Breast epithelium (tissue), 4 donors: Measurements from ENCODE around the gene EIF4G3. TPM values are rescaled to one million over a fixed set of nuclear protein-coding genes. Genes with fewer than 3 reads are reported as not detected.
"Not testable (repeated sequence)": the region's sequence is repeated elsewhere in the genome, so short reads cannot be mapped to it uniquely, and the experiment has no call there.

Experiments
- DNase-seq, 2 donors: peaks; one replicate each; pipeline ENCODE4 v3.0.0-alpha.2; 2019; ENCODE audit warnings: low spot score in 2 of 2
- H3K27ac ChIP-seq, 2 donors: fragments of 200-600 bp; sonication (generic) in 1 of 2; one replicate each; pipeline ENCODE4 v1.5.1; 2016 to 2019; ENCODE audit warnings: mild to moderate bottlenecking in 1 of 2
- H3K27me3 ChIP-seq, 2 donors: fragments of 200-600 bp; sonication (generic) in 1 of 2; one replicate each; pipeline versions ENCODE4 v1.5.1 to v1.6.0; 2017 to 2019; ENCODE audit warnings: control low read depth in 1 of 2, mild to moderate bottlenecking in 1 of 2
- H3K36me3 ChIP-seq: fragments of 200-600 bp; one replicate; pipeline ENCODE4 v1.5.1; 2019
- H3K4me1 ChIP-seq, 2 donors: fragments of 200-600 bp; sonication (generic); one replicate each; pipeline ENCODE4 v1.5.1; 2016 to 2019; ENCODE audit warnings: control low read depth in 1 of 2
- H3K4me3 ChIP-seq, 3 donors: fragments of 200-600 bp; sonication (generic); 1 replicate in 2 of 3; 2 replicates in 1 of 3; pipeline ENCODE4 v1.5.1; 2016 to 2019; ENCODE audit warnings: mild to moderate bottlenecking in 3 of 3, moderate library complexity in 2 of 3
- H3K9me3 ChIP-seq, 2 donors: fragments of 200-600 bp; sonication (generic) in 1 of 2; one replicate each; pipeline ENCODE4 v1.5.1; 2016 to 2019; ENCODE audit warnings: control low read depth in 1 of 2
- POLR2A ChIP-seq: fragments of 450-650 bp; IDR thresholded peaks from one replicate; pipeline ENCODE4 v1.6.1; 2016; ENCODE audit warnings: antibody characterized with exemption, mild to moderate bottlenecking, moderate library complexity
- POLR2AphosphoS5 ChIP-seq, 3 donors: sonication (generic); formaldehyde crosslinking; IDR thresholded peaks; one replicate each; pipeline ENCODE4 v1.6.1; 2017; ENCODE audit warnings: antibody characterized with exemption in 3 of 3
- intact Hi-C: fragments of 100-400 bp; cut with DNase I; formaldehyde crosslinking; loops from one replicate; pipeline ENCODE4 v1.15.1; 2023; ENCODE audit warnings: low total_unique reads
- total RNA-seq, 3 donors: library from RNA; depleted of rRNA; stranded (reverse); fragments of >200 nt; gene quantifications; one replicate each; pipeline ENCODE4 v1.1.0, GENCODE V29; 2016
- TF ChIP-seq, protein P1 (sequence below), 3 donors: fragments of 450-650 bp; IDR thresholded peaks; one replicate each; pipeline ENCODE4 v1.5.1; 2016 to 2017; ENCODE audit warnings: antibody characterized with exemption in 3 of 3, mild to moderate bottlenecking in 3 of 3, moderate library complexity in 3 of 3

The EIF4G3 gene
- total RNA-seq, 3 donors from 2014 or later, result 37.8 to 52.4 (median 50.8) TPM

GRCh38 chr1:20867847-20868246 lies 308.9 kb downstream of the EIF4G3 start:
- intact Hi-C loops, result no loop called here
- Histone ChIP-seq H3K4me3 (no peak overlapping the region), H3K4me1 (no peaks in the 10 kb centered on the region), H3K27ac (no peak overlapping the region), H3K27me3 (no peaks in the 10 kb centered on the region), H3K9me3 (no peaks in the 10 kb centered on the region), H3K36me3 (peaks cover 4% of the 10 kb centered on the region)
- no peak for TF ChIP-seq POLR2AphosphoS5 (IDR thresholded peaks at IDR 0.05)
- no peak for TF ChIP-seq POLR2A
- TF ChIP-seq, protein P1, sequence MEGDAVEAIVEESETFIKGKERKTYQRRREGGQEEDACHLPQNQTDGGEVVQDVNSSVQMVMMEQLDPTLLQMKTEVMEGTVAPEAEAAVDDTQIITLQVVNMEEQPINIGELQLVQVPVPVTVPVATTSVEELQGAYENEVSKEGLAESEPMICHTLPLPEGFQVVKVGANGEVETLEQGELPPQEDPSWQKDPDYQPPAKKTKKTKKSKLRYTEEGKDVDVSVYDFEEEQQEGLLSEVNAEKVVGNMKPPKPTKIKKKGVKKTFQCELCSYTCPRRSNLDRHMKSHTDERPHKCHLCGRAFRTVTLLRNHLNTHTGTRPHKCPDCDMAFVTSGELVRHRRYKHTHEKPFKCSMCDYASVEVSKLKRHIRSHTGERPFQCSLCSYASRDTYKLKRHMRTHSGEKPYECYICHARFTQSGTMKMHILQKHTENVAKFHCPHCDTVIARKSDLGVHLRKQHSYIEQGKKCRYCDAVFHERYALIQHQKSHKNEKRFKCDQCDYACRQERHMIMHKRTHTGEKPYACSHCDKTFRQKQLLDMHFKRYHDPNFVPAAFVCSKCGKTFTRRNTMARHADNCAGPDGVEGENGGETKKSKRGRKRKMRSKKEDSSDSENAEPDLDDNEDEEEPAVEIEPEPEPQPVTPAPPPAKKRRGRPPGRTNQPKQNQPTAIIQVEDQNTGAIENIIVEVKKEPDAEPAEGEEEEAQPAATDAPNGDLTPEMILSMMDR (IDR thresholded peaks at IDR 0.05), result no peak
- DNase-seq, result no peak

- H3K4me1 ChIP-seq, result no peaks in the 10 kb centered on the region
- DNase-seq, result no peak
- no peak overlapping the region for H3K4me3 ChIP-seq
- intact Hi-C loops, result no loop called here
- H3K27ac ChIP-seq, result no peak overlapping the region
- TF ChIP-seq POLR2A (no peak), POLR2AphosphoS5 (IDR thresholded peaks at IDR 0.05) (no peak)
- TF ChIP-seq, protein P1 (IDR thresholded peaks at IDR 0.05), result no peak
- no peaks in the 10 kb centered on the region for H3K27me3 ChIP-seq
- no peaks in the 10 kb centered on the region for H3K9me3 ChIP-seq
- H3K36me3 ChIP-seq, result peaks cover 4% of the 10 kb centered on the region
Measured at GRCh38 chr1:20867062-20867461, 309.6 kb downstream of the EIF4G3 start.

GRCh38 chr1:20865001-20865400 lies 311.7 kb downstream of the EIF4G3 start:
- Histone ChIP-seq H3K4me3 (no peak overlapping the region), H3K27me3 (no peaks in the 10 kb centered on the region), H3K9me3 (no peaks in the 10 kb centered on the region), H3K36me3 (peaks cover 4% of the 10 kb centered on the region), H3K27ac (no peak overlapping the region), H3K4me1 (no peaks in the 10 kb centered on the region)
- DNase-seq, result no peak
- intact Hi-C loops, result no loop called here
- no peak for TF ChIP-seq POLR2AphosphoS5 (IDR thresholded peaks at IDR 0.05)
- TF ChIP-seq, protein P1 (IDR thresholded peaks at IDR 0.05), result no peak
- TF ChIP-seq POLR2A, result no peak

GRCh38 chr1:20854529-20854928 lies 322.2 kb downstream of the EIF4G3 start:
- H3K27me3 ChIP-seq, result no peaks in the 10 kb centered on the region
- H3K27ac ChIP-seq, result no peak overlapping the region
- no peaks in the 10 kb centered on the region for H3K4me1 ChIP-seq
- no peak for DNase-seq
- TF ChIP-seq POLR2A, result no peak
- no peaks in the 10 kb centered on the region for H3K9me3 ChIP-seq
- H3K4me3 ChIP-seq, result no peak overlapping the region
- intact Hi-C loops, result no loop called here
- H3K36me3 ChIP-seq, result no peaks in the 10 kb centered on the region

DNA sequence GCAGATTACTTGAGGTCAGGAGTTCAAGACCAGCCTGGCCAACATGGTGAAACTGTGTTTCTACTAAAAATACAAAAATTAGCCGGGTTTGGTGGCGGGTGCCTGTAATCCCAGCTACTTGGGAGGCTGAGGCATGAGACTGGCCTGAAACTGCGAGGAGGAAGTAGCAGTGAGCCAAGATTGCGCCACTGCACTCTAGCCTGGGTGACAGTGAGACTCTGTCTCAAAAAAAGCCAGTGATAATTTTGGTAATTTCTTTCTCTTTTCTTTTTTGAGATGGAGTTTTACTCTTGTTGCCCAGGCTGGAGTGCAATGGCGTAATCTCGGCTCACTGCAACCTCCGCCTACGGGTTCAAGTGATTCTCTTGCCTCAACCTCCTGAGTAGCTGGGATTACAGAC lies 324.9 kb downstream of the EIF4G3 start:
- H3K36me3 ChIP-seq, H3K9me3 ChIP-seq, DNase-seq, H3K27me3 ChIP-seq, intact Hi-C loops, H3K4me1 ChIP-seq, H3K27ac ChIP-seq, H3K4me3 ChIP-seq: not testable (repeated sequence)

GRCh38 chr1:20850021-20850420 lies 326.7 kb downstream of the EIF4G3 start:
- Histone ChIP-seq H3K4me1 (no peaks in the 10 kb centered on the region), H3K4me3 (no peak overlapping the region), H3K27ac (no peak overlapping the region), H3K36me3 (no peaks in the 10 kb centered on the region), H3K9me3 (no peaks in the 10 kb centered on the region), H3K27me3 (no peaks in the 10 kb centered on the region)
- no peak for TF ChIP-seq POLR2AphosphoS5 (IDR thresholded peaks at IDR 0.05)
- TF ChIP-seq POLR2A, result no peak
- TF ChIP-seq, protein P1 (IDR thresholded peaks at IDR 0.05), result no peak
- intact Hi-C loops, result no loop called here
- no peak for DNase-seq
